Body of pancreas (tissue), 4 donors: ENCODE measurements around the gene GRIA1. TPM values are rescaled to one million over a fixed set of nuclear protein-coding genes. Genes with fewer than 3 reads are reported as not detected.

Experiments
- ATAC-seq: fragments of 150-250 bp; one replicate; pipeline ENCODE4 v1.9.1; 2016
- DNase-seq, 4 donors: peaks; one replicate each; pipeline ENCODE4 v3.0.0-alpha.2; 2019
- H3K27ac ChIP-seq, 4 donors: fragments of 200-600 bp; sonication (generic); 1 replicate in 3 of 4; 2 replicates in 1 of 4; pipeline versions ENCODE4 v1.5.1 to v1.6.1; 2016 to 2019; ENCODE audit warnings: mild to moderate bottlenecking in 1 of 4, mixed read lengths in 1 of 4, moderate library complexity in 1 of 4
- H3K27me3 ChIP-seq, 2 donors: fragments of 200-600 bp; sonication (generic); one replicate each; pipeline ENCODE4 v1.6.0; 2016; ENCODE audit warnings: mild to moderate bottlenecking in 1 of 2
- H3K36me3 ChIP-seq, 2 donors: fragments of 200-600 bp; sonication (generic); replicated peaks in 1 of 2; 2 replicates each; pipeline ENCODE4 v1.5.1; 2016; ENCODE audit warnings: low read depth in 2 of 2; ENCODE audit not compliant: insufficient read depth in 1 of 2
- H3K4me1 ChIP-seq: fragments of 200-600 bp; sonication (generic); one replicate; pipeline ENCODE4 v1.6.0; 2016
- H3K4me3 ChIP-seq, 2 donors: fragments of 200-600 bp; sonication (generic); 1 replicate in 1 of 2; 2 replicates in 1 of 2; pipeline ENCODE4 v1.5.1; 2016 to 2019
- H3K9me3 ChIP-seq, 3 donors: fragments of 200-600 bp; sonication (generic); 1 replicate in 2 of 3; 2 replicates in 1 of 3; pipeline ENCODE4 v1.5.1; 2016
- POLR2A ChIP-seq, 3 donors: fragments of 450-650 bp; IDR thresholded peaks; one replicate each; pipeline ENCODE4 v1.6.1; 2016; ENCODE audit warnings: antibody characterized with exemption in 3 of 3, mild to moderate bottlenecking in 2 of 3
- WGBS, 2 donors: methylation state at CpG; one replicate each; pipeline ENCODE4 v1.1.5; 2017; 5-methylcytosine and 5-hydroxymethylcytosine counted together
- intact Hi-C: fragments of 100-400 bp; cut with DNase I; formaldehyde crosslinking; loops from one replicate; pipeline ENCODE4 v1.15.1; 2023
- total RNA-seq, 2 donors: library from RNA; depleted of rRNA; stranded (reverse); fragments of >200 nt; gene quantifications; one replicate each; pipeline ENCODE4 v1.1.0, GENCODE V29; 2016
- TF ChIP-seq, protein P1 (sequence below), 7 experiments: fragments of 450-650 bp in 4 of 7; fragments of 200-600 bp in 3 of 7; sonication (generic) in 3 of 7; IDR thresholded peaks; one replicate each; pipeline ENCODE4 v1.5.1; 2016 to 2019; ENCODE audit warnings: antibody characterized with exemption in 7 of 7

The GRIA1 gene
- total RNA-seq, 2 donors from 2014 or later = 0.26 to 2.6 TPM

DNA sequence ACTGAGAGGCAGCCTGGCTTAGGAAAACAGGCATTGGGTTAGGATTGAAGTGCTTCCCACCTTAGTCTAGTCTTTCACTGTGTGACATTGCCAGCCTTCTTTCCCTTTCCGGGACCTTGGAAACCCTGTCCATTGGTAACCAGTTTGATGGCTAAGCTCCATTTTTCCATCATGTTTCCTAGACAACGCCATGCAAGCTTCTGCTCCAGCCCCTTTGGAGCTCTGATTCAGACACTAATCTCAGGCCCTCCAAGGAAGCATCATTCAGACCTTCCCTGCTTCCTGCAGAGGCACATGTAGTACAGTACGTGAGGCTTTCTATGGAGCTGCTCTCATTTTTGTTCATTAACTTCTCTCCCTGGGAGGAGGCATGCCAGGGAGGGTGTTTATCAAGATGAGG is 68.5 kb downstream of the GRIA1 start:
- no peak for ATAC-seq
- Histone ChIP-seq H3K9me3 (no peaks in the 10 kb centered on the region), H3K4me1 (no peaks in the 10 kb centered on the region), H3K27me3 (no peaks in the 10 kb centered on the region), H3K4me3 (no peak overlapping the region), H3K36me3 (no peaks in the 10 kb centered on the region), H3K27ac (no peak overlapping the region)
- intact Hi-C loops = no loop called here
- no peak for TF ChIP-seq POLR2A (IDR thresholded peaks at IDR 0.05)
- TF ChIP-seq, protein P1, sequence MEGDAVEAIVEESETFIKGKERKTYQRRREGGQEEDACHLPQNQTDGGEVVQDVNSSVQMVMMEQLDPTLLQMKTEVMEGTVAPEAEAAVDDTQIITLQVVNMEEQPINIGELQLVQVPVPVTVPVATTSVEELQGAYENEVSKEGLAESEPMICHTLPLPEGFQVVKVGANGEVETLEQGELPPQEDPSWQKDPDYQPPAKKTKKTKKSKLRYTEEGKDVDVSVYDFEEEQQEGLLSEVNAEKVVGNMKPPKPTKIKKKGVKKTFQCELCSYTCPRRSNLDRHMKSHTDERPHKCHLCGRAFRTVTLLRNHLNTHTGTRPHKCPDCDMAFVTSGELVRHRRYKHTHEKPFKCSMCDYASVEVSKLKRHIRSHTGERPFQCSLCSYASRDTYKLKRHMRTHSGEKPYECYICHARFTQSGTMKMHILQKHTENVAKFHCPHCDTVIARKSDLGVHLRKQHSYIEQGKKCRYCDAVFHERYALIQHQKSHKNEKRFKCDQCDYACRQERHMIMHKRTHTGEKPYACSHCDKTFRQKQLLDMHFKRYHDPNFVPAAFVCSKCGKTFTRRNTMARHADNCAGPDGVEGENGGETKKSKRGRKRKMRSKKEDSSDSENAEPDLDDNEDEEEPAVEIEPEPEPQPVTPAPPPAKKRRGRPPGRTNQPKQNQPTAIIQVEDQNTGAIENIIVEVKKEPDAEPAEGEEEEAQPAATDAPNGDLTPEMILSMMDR (IDR thresholded peaks at IDR 0.05) = no peak
- no peak for DNase-seq
- WGBS, 2 donors = 58 to 67% methylated on average over 3 of the region's 3 CpGs

DNA sequence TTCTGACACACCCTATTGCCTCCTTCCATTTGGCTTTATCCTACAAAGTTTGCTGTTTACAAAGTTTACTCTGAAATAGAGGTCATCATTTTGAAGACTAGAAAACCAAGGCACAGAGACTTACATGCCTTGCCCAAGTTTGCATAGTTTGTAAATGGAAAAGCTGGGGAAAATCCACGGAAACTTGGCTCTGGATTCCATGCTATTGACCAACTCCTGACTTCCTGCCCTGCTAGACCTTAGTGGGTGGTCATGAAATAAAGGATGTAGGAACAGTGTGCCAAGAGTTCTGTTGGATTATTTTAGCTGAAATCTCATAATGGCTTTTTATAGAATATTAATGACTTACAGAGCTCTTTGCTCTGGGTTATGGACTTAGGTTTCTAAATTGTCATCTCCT is 69.5 kb downstream of the GRIA1 start:
- Histone ChIP-seq H3K9me3 (no peaks in the 10 kb centered on the region), H3K4me3 (no peak overlapping the region), H3K27me3 (no peaks in the 10 kb centered on the region), H3K36me3 (no peaks in the 10 kb centered on the region), H3K27ac (no peak overlapping the region), H3K4me1 (no peaks in the 10 kb centered on the region)
- no peak for TF ChIP-seq POLR2A (IDR thresholded peaks at IDR 0.05)
- TF ChIP-seq, protein P1 (IDR thresholded peaks at IDR 0.05) = no peak
- DNase-seq (no peak), ATAC-seq (no peak)
- WGBS, 2 donors = 58 to 69% methylated on average over 1 of the region's 1 CpG
- intact Hi-C loops = no loop called here

DNA sequence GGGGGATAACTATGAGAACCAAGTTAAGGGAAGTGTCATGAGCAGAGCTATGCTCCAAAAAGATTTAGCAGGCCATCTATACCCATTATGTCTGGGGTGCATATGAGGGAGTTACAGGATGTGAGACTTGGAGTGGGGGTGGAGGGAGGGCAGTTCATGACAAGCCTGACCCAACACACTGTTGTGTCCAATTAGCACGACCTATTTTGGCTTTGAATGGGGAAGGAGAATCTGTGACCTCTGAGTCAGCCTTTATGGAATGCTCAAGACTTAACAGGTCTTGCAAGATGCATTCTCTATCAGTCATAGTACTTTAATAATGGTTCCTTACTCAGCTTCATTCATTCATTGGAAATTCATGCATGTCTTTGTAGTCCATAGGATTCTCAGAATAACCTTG is 71.7 kb downstream of the GRIA1 start:
- no peaks in the 10 kb centered on the region for H3K9me3 ChIP-seq
- DNase-seq = no peak
- H3K27me3 ChIP-seq = no peaks in the 10 kb centered on the region
- no peaks in the 10 kb centered on the region for H3K4me1 ChIP-seq
- H3K36me3 ChIP-seq = no peaks in the 10 kb centered on the region
- ATAC-seq = no peak
- no peak overlapping the region for H3K27ac ChIP-seq
- H3K4me3 ChIP-seq = no peak overlapping the region
- intact Hi-C loops = no loop called here
- WGBS, 2 donors = 25 to 57% methylated on average over 1 of the region's 1 CpG
- TF ChIP-seq, protein P1 (IDR thresholded peaks at IDR 0.05) = no peak
- no peak for TF ChIP-seq POLR2A (IDR thresholded peaks at IDR 0.05)

DNA sequence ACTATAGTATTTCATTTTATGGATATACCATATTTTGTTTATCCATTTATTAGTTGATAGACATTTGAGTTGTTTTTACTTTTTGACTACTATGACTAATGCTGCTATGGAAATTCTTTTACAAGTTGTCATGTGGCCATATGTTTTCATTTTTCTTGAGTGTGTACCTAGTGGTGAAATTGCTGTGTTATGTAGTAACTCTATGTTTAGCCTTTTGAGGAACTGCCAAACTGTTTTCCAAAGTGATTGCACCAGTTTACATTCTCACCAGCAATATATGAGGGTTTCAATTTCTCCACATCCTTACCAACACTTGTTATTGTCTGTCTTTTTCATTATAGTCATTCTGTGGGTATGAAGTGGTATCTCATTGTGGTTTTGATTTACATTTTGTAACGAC is 75.4 kb downstream of the GRIA1 start:
- Histone ChIP-seq H3K4me1 (no peaks in the 10 kb centered on the region), H3K27me3 (no peaks in the 10 kb centered on the region), H3K36me3 (no peaks in the 10 kb centered on the region), H3K27ac (no peak overlapping the region), H3K9me3 (no peaks in the 10 kb centered on the region), H3K4me3 (no peak overlapping the region)
- intact Hi-C loops = no loop called here
- ATAC-seq (no peak), DNase-seq (no peak)
- TF ChIP-seq, protein P1 (IDR thresholded peaks at IDR 0.05) = no peak
- no peak for TF ChIP-seq POLR2A (IDR thresholded peaks at IDR 0.05)
- 55 to 68% methylated on average over 1 of the region's 1 CpG for WGBS, 2 donors

DNA sequence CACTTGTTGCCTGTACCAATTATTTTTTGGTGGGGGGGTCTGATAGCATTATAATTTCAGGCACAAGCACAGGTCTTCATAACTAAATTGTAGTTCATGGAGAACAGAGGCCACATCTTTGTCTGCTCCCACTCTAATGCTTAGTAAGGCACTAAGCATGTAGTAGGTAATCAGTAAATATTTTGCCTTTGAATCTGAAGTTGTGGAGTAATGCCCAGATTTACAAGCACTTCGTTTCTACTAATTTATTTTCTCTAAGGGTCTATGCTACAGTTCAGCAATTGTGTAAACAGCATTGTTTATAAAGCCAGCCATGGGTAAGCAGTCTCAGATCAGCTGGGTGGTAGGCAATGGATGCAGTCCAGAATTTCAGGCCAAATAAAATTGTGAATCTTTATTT is 78.6 kb downstream of the GRIA1 start:
- no peaks in the 10 kb centered on the region for H3K27me3 ChIP-seq
- ATAC-seq = no peak

More for the DNA sequence above, 78.6 kb downstream of the GRIA1 start:
- WGBS, 2 donors = 7 to 28% methylated on average over 1 of the region's 1 CpG
- intact Hi-C loops = no loop called here
- DNase-seq = no peak
- TF ChIP-seq, protein P1 (IDR thresholded peaks at IDR 0.05) = no peak
- no peak for TF ChIP-seq POLR2A (IDR thresholded peaks at IDR 0.05)
- Histone ChIP-seq H3K27ac (no peak overlapping the region), H3K4me3 (no peak overlapping the region), H3K9me3 (no peaks in the 10 kb centered on the region), H3K36me3 (no peaks in the 10 kb centered on the region), H3K4me1 (no peaks in the 10 kb centered on the region)
